IgD-negative memory B cell (primary cell): Measurements from ENCODE around the gene DMAC2. TPM values are rescaled to one million over a fixed set of nuclear protein-coding genes. Genes with fewer than 3 reads are reported as not detected.
"Not testable (repeated sequence)": the region's sequence is repeated elsewhere in the genome, so short reads cannot be mapped to it uniquely, and the experiment has no call there.

ENCODE experiments used
- H3K27ac Mint-ChIP-seq, 3 donors: one replicate each; pipeline ENCODE4 v1.8.0; 2020 to 2022; ENCODE audit warnings: mild to moderate bottlenecking in 3 of 3, mixed read lengths in 3 of 3, moderate library complexity in 1 of 3
- H3K27me3 Mint-ChIP-seq: one replicate; pipeline ENCODE4 v1.8.0; 2021; ENCODE audit warnings: mixed read lengths
- H3K36me3 Mint-ChIP-seq: one replicate; pipeline ENCODE4 v1.8.0; 2020; ENCODE audit warnings: mild to moderate bottlenecking, mixed read lengths
- H3K4me1 Mint-ChIP-seq, 3 donors: one replicate each; pipeline ENCODE4 v1.8.0; 2020 to 2022; ENCODE audit warnings: mixed read lengths in 3 of 3, mild to moderate bottlenecking in 1 of 3
- H3K4me3 Mint-ChIP-seq, 4 donors: one replicate each; pipeline ENCODE4 v1.8.0; 2020 to 2022; ENCODE audit warnings: mild to moderate bottlenecking in 4 of 4, mixed read lengths in 4 of 4, moderate library complexity in 3 of 4
- H3K9me3 Mint-ChIP-seq, 3 donors: one replicate each; pipeline ENCODE4 v1.8.0; 2020 to 2021; ENCODE audit warnings: mixed read lengths in 3 of 3, mild to moderate bottlenecking in 1 of 3
- polyA plus RNA-seq: library from polyadenylated mRNA; unstranded; fragments of 300-500 nt; fragmentation: Illumina TruSeq; gene quantifications from one replicate; pipeline ENCODE4 v1.2.3, GENCODE V29; 2021

DMAC2 gene
- polyA plus RNA-seq, 1 donor from 2014 or later = 47.0 TPM

GRCh38 chr19:41421314-41421713 lies 18.4 kb downstream of the DMAC2 start:
- Mint-ChIP-seq H3K27me3 (no peaks in the 10 kb centered on the region), H3K4me1 (peaks cover 0 to 3% (median under 1%) of the 10 kb centered on the region in 3 donors), H3K27ac (no peak overlapping the region), H3K36me3 (peaks cover 6% of the 10 kb centered on the region), H3K9me3 (no peaks in the 10 kb centered on the region), H3K4me3 (no peak overlapping the region)

DNA sequence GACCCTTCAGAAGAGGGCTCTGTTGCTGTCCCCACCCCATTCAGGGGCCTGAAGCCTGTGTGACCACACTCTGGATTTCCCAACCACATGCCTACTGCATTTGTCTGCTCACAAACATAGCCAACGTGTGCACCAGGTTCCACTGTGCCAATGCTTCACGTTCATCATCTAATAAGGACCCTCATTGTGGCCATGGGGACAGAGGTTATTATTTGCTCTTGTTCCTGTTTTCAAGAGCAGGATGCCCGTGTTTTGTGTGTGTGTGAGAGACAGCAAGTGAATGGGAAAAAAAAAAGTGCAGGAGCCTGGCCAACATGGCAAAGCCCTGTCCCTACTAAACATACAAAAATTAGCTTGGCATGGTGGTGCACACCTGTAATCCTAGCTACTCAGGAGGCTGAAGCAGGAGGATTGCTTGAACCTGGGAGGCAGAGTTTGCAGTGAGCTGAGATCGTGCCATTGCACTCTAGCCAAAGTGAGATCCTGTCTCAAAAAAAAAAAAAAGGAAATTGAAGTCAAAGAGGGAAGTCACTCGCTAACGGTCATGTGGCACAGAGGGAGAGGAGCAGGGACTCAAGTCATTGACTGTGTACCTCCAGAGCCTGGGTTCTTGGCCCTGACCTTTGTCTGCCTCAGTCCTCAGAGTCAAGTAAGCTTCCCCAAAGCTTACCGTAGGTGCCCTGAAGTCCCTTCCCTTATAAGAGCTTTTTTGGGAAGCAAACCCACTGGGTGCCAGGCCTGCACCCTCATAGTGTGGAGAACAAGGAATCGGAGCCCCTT lies 19.4 kb downstream of the DMAC2 start:
- Mint-ChIP-seq H3K4me1 (peaks cover 0 to 3% (median 1%) of the 10 kb centered on the region in 3 donors), H3K4me3 (no peak overlapping the region), H3K27me3 (no peaks in the 10 kb centered on the region), H3K27ac (no peak overlapping the region), H3K36me3 (peaks cover 4% of the 10 kb centered on the region), H3K9me3 (no peaks in the 10 kb centered on the region)

- peaks cover 8% of the 10 kb centered on the region for H3K36me3 Mint-ChIP-seq
- H3K4me1 Mint-ChIP-seq = peaks cover 0 to 5% (median 1%) of the 10 kb centered on the region in 3 donors
- no peaks in the 10 kb centered on the region for H3K27me3 Mint-ChIP-seq
- H3K27ac Mint-ChIP-seq = no peak overlapping the region
- H3K9me3 Mint-ChIP-seq = no peaks in the 10 kb centered on the region
- no peak overlapping the region for H3K4me3 Mint-ChIP-seq
Observed at GRCh38 chr19:41416194-41416674, 23.5 kb downstream of the DMAC2 start.

GRCh38 chr19:41415154-41415571 lies 24.5 kb downstream of the DMAC2 start:
- no peaks in the 10 kb centered on the region for H3K27me3 Mint-ChIP-seq
- H3K36me3 Mint-ChIP-seq = peaks cover 6% of the 10 kb centered on the region
- H3K9me3 Mint-ChIP-seq = no peaks in the 10 kb centered on the region

GRCh38 chr19:41414461-41414860 lies 25.3 kb downstream of the DMAC2 start:
- Mint-ChIP-seq H3K9me3 (no peaks in the 10 kb centered on the region), H3K4me1 (peaks cover 3 to 8% (median 5%) of the 10 kb centered on the region in 3 donors), H3K27me3 (no peaks in the 10 kb centered on the region), H3K4me3 (no peak overlapping the region), H3K27ac (no peak overlapping the region), H3K36me3 (peaks cover 6% of the 10 kb centered on the region)

More at GRCh38 chr19:41415154-41415571, 24.5 kb downstream of the DMAC2 start:
- Mint-ChIP-seq H3K4me1 (peaks cover 0 to 4% (median 1%) of the 10 kb centered on the region in 3 donors), H3K4me3 (no peak overlapping the region), H3K27ac (no peak overlapping the region)

DNA sequence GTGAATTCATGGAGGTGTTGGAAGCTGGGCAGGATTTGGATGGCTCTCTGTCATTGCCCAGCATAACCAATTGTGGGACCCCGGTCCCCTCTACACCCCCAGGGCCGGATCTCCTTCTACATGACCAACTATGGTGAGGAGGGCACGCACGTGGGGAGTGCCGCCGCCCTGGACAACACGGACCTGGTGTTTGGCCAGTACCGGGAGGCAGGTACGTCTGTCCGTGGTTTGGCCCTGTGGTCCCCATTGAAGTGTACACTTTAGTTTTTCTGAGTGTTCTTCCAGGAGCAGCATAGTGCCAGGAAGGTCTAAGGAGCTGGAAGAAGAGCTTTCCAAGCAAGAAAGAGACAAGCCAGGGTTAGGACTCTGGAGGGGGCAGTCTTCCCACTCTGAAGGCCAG lies 25.8 kb downstream of the DMAC2 start:
- Mint-ChIP-seq H3K4me1 (peaks cover 8 to 10% (median 9%) of the 10 kb centered on the region in 3 donors), H3K4me3 (no peak overlapping the region), H3K27me3 (no peaks in the 10 kb centered on the region), H3K36me3 (peaks cover 6% of the 10 kb centered on the region), H3K9me3 (no peaks in the 10 kb centered on the region), H3K27ac (no peak overlapping the region)

DNA sequence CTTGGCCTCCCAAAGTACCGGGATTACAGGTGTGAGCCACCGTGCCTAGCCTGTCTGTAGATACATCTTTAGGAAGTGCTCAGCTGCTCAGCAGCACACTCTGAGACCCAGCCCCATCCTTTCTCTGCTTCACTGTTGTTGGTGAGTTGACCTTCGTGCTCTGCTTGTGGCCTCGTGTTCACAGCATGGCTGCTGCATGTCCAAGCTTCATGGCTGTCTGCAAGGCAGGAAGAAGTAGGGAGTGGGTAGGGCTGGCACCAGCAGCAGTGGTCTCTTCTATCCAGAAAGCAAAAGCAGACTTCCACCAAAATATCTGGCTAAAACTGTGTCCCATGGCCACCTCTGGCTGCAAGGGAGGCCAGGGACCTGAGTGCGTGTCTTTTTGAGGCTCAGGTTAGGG lies 26.8 kb downstream of the DMAC2 start:
- Mint-ChIP-seq H3K36me3 (peaks cover 6% of the 10 kb centered on the region), H3K4me1 (peaks cover 9 to 10% (median 10%) of the 10 kb centered on the region in 3 donors), H3K27me3 (no peaks in the 10 kb centered on the region), H3K27ac (no peak overlapping the region), H3K4me3 (no peak overlapping the region), H3K9me3 (no peaks in the 10 kb centered on the region)

DNA sequence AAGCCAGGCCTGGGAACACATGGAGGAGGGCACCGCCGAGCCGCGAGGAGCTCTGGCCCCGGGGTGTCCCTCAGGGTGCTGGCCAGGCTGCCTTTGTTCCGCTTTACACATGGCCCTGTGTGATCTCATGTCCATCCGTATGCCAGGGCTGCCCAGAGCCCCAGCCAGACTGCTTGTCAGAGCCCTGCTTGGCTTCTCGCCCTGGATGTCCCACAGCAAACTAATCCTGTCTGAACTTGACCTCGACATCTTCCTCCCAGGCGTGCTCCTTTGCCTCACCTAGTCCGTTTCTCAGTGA lies 27.8 kb downstream of the DMAC2 start:
- peaks cover 6% of the 10 kb centered on the region for H3K36me3 Mint-ChIP-seq
- H3K4me3 Mint-ChIP-seq = no peak overlapping the region
- H3K4me1 Mint-ChIP-seq = peaks cover 10 to 13% (median 11%) of the 10 kb centered on the region in 3 donors
- no peak overlapping the region for H3K27ac Mint-ChIP-seq
- H3K27me3 Mint-ChIP-seq = no peaks in the 10 kb centered on the region
- H3K9me3 Mint-ChIP-seq = no peaks in the 10 kb centered on the region

DNA sequence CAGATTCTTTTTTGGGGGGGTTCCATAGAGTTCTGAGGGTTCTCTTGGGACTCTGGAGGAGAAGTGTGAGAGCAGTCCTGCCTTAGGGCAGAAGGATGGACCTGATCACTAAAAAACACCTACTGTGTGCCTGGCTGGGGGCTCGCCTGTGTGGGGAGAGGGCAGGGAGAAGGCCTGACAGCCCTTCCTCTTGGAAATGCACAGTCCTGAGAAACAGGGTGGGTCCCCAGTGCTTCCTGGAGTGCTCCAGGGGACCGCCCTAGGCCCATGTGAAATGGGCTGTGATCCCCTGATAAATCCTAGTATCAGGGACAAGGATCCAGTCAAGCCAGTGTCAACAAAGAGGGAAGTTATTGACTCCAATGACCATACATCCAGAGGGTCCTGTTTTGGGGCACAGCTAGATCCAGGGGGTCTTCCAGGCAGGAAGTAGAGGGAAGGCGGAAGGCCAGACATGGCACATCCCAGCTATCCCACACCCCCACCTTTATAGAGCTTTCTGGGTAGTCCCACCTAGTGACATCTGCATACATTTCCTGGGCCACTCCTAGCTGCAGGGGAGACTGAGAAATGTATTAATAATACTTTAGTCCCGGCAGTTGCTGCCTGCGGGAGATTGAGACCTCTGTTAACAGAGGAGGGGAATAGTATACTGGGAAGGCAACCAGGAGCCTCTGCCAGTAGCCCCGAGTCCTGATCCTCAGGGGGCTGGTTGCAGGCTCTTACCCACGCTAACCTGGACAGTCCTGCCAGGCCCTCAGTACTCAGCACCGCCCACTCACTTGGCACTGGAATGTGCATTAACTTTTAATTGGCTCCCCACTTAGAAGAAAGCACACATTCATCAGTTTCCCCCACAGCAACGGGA lies 28.4 kb downstream of the DMAC2 start:
- Mint-ChIP-seq H3K4me3 (no peak overlapping the region), H3K9me3 (no peaks in the 10 kb centered on the region), H3K27ac (no peak overlapping the region), H3K36me3 (peaks cover 6% of the 10 kb centered on the region), H3K4me1 (peaks cover 10 to 13% (median 12%) of the 10 kb centered on the region in 3 donors), H3K27me3 (no peaks in the 10 kb centered on the region)

GRCh38 chr19:41410336-41411054 lies 29.2 kb downstream of the DMAC2 start:
- Mint-ChIP-seq H3K27ac (no peak overlapping the region), H3K36me3 (peaks cover 6% of the 10 kb centered on the region), H3K9me3 (no peaks in the 10 kb centered on the region), H3K4me3 (no peak overlapping the region), H3K4me1 (peaks cover 10 to 12% (median 12%) of the 10 kb centered on the region in 3 donors), H3K27me3 (no peaks in the 10 kb centered on the region)

DNA sequence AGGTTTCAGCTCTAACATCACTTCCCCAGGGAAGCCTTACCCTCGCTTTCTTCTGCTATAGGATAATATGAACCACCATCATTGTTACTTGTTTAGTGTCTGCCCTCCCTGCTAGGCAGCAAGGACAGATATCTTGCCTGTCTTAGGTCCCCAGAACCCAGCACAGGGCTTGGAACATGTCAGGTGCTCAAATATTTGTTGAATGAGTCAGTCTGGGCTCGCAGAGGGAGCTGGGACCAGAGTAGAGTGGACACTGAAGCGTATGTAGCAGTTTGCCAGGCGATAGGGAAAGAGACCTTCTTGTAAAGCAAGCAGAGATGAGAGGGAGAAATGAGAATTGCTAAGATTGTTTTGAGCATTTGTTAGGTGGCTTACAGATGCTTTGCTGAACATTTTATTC lies 30.4 kb downstream of the DMAC2 start:
- H3K27me3 Mint-ChIP-seq = no peaks in the 10 kb centered on the region
- no peak overlapping the region for H3K27ac Mint-ChIP-seq
- peaks cover under 1% of the 10 kb centered on the region for H3K36me3 Mint-ChIP-seq
- no peaks in the 10 kb centered on the region for H3K9me3 Mint-ChIP-seq
- H3K4me3 Mint-ChIP-seq = peak overlapping the region in 3 of 4 donors; percentile 49 to 79 (median 73)
- peaks cover 10 to 15% (median 12%) of the 10 kb centered on the region in 3 donors for H3K4me1 Mint-ChIP-seq

DNA sequence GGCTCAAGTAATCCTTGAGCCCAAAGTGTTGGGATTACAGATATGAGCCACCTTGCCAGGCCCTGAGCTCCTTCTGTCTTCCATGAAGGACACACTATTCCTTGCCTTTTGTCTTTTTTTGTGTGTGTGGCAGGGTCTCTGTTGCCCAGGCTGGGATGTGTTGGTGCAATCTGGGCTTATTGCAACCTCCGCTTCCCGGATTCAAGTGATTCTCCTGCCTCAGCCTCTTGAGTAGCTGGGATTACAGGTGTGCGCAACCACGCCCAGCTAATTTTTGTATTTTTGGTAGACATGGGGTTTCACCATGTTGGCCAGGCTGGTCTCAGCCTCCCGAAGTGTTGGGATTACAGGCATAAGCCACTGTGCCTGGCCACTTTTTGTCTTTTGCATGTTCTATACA lies 30.9 kb downstream of the DMAC2 start:
- not testable (repeated sequence) for H3K9me3 Mint-ChIP-seq, H3K4me3 Mint-ChIP-seq, H3K27ac Mint-ChIP-seq, H3K36me3 Mint-ChIP-seq, H3K27me3 Mint-ChIP-seq
- peaks cover 10 to 15% (median 12%) of the 10 kb centered on the region in 3 donors for H3K4me1 Mint-ChIP-seq

GRCh38 chr19:41408256-41408655 lies 31.5 kb downstream of the DMAC2 start:
- Mint-ChIP-seq H3K9me3 (no peaks in the 10 kb centered on the region), H3K27ac (no peak overlapping the region), H3K27me3 (no peaks in the 10 kb centered on the region), H3K36me3 (no peaks in the 10 kb centered on the region), H3K4me1 (peaks cover 10 to 15% (median 12%) of the 10 kb centered on the region in 3 donors), H3K4me3 (no peak overlapping the region)

- Mint-ChIP-seq H3K4me1 (peaks cover 10 to 15% (median 12%) of the 10 kb centered on the region in 3 donors), H3K27me3 (no peaks in the 10 kb centered on the region), H3K4me3 (no peak overlapping the region), H3K9me3 (no peaks in the 10 kb centered on the region), H3K36me3 (no peaks in the 10 kb centered on the region), H3K27ac (no peak overlapping the region)
Observed at GRCh38 chr19:41407271-41407670, 32.4 kb downstream of the DMAC2 start.

- no peak overlapping the region for H3K4me3 Mint-ChIP-seq
Observed at GRCh38 chr19:41405776-41406175, 33.9 kb downstream of the DMAC2 start.

More at GRCh38 chr19:41405776-41406175, 33.9 kb downstream of the DMAC2 start:
- no peaks in the 10 kb centered on the region for H3K36me3 Mint-ChIP-seq
- no peaks in the 10 kb centered on the region for H3K9me3 Mint-ChIP-seq
- no peaks in the 10 kb centered on the region for H3K27me3 Mint-ChIP-seq
- H3K27ac Mint-ChIP-seq = no peak overlapping the region
- peaks cover 9 to 21% (median 10%) of the 10 kb centered on the region in 3 donors for H3K4me1 Mint-ChIP-seq
